Spinal cord (tissue), 10 donors: ENCODE measurements around the gene GRK6. TPM values are rescaled to one million over a fixed set of nuclear protein-coding genes. Genes with fewer than 3 reads are reported as not detected.

Source experiments
- DNase-seq, 6 donors: peaks; one replicate each; pipeline versions ENCODE4 v3.0.0 to v3.0.0-alpha.2; 2013 to 2015; ENCODE audit warnings: low spot score in 6 of 6, low read depth in 4 of 6
- H3K27ac ChIP-seq: one replicate; pipeline ENCODE4 v1.5.1; 2013; ENCODE audit warnings: low read depth, low read length, control low read depth
- H3K27me3 ChIP-seq: one replicate; pipeline ENCODE4 v1.6.1; 2013; ENCODE audit warnings: low read length; ENCODE audit not compliant: control insufficient read depth, insufficient read depth
- H3K36me3 ChIP-seq: one replicate; pipeline ENCODE4 v1.6.1; 2013; ENCODE audit warnings: low read length; ENCODE audit not compliant: control insufficient read depth, insufficient read depth
- H3K4me1 ChIP-seq: one replicate; pipeline ENCODE4 v1.6.1; 2013; ENCODE audit warnings: low read length; ENCODE audit not compliant: control insufficient read depth, insufficient read depth
- H3K4me3 ChIP-seq: one replicate; pipeline ENCODE4 v1.5.1; 2013; ENCODE audit warnings: low read depth, low read length, control low read depth
- H3K9me3 ChIP-seq: one replicate; pipeline ENCODE4 v1.6.1; 2013; ENCODE audit warnings: low read length; ENCODE audit not compliant: control insufficient read depth, insufficient read depth
- WGBS: methylation state at CpG from one replicate; pipeline ENCODE4 v1.1.5; 2013; ENCODE audit warnings: missing lambda C conversion rate; ENCODE audit not compliant: insufficient coverage; 5-methylcytosine and 5-hydroxymethylcytosine counted together
- polyA plus RNA-seq, 2 donors: library from polyadenylated mRNA; unstranded; fragments of 120-200 nt; gene quantifications; one replicate each; pipeline ENCODE4 v1.2.1, GENCODE V29; 2013; ENCODE audit not compliant: insufficient read length in 2 of 2
- total RNA-seq, 2 donors: library from RNA; depleted of rRNA in 1 of 2; stranded (reverse); fragments of 120-200 nt in 1 of 2; fragments of >200 nt in 1 of 2; gene quantifications; one replicate each; pipeline versions ENCODE4 v1.2.3 to v1.2.4, GENCODE V29; 2013 to 2014
- donor health status: healthy.

Gene GRK6
- total and polyA plus RNA-seq, 4 donors = 16.7 to 42.4 (median 32.2) TPM

- peak in 2 of 6 donors; percentile 75 to 86 for DNase-seq
- no peak overlapping the region for H3K4me3 ChIP-seq
- WGBS = 40% methylated on average over 14 of the region's 17 CpGs
- peak overlapping the region; percentile 43 for H3K27ac ChIP-seq
- H3K9me3 ChIP-seq = no peaks in the 10 kb centered on the region
- H3K27me3 ChIP-seq = no peaks in the 10 kb centered on the region
- peaks cover 42% of the 10 kb centered on the region for H3K36me3 ChIP-seq
- H3K4me1 ChIP-seq = peaks cover 89% of the 10 kb centered on the region
Observed at GRCh38 chr5:177452688-177453638, 26.5 kb downstream of the GRK6 start.

GRCh38 chr5:177453852-177454396 lies 27.4 kb downstream of the GRK6 start:
- peak in 2 of 6 donors; percentile 69 to 74 for DNase-seq
- peak overlapping the region; percentile 61 for H3K27ac ChIP-seq
- peaks cover 89% of the 10 kb centered on the region for H3K4me1 ChIP-seq

GRCh38 chr5:177454397-177455035 lies 28.0 kb downstream of the GRK6 start:
- Histone ChIP-seq H3K9me3 (no peaks in the 10 kb centered on the region), H3K27me3 (no peaks in the 10 kb centered on the region), H3K36me3 (peaks cover 52% of the 10 kb centered on the region), H3K4me1 (peaks cover 89% of the 10 kb centered on the region), H3K4me3 (peak overlapping the region; percentile 45), H3K27ac (peak overlapping the region; percentile 61)
- under 1% methylated on average over 84 of the region's 84 CpGs for WGBS
- DNase-seq = peak in 3 of 6 donors; percentile 83 to 96 (median 95)

More at GRCh38 chr5:177453852-177454396, 27.4 kb downstream of the GRK6 start:
- H3K9me3 ChIP-seq = no peaks in the 10 kb centered on the region
- WGBS = 3% methylated on average over 25 of the region's 31 CpGs
- H3K4me3 ChIP-seq = peak overlapping the region; percentile 45
- H3K27me3 ChIP-seq = no peaks in the 10 kb centered on the region
- H3K36me3 ChIP-seq = peaks cover 51% of the 10 kb centered on the region

- H3K36me3 ChIP-seq = peaks cover 52% of the 10 kb centered on the region
- H3K27me3 ChIP-seq = no peaks in the 10 kb centered on the region
- under 1% methylated on average over 80 of the region's 80 CpGs for WGBS
- peak overlapping the region; percentile 61 for H3K27ac ChIP-seq
- DNase-seq = peak in 2 of 6 donors; percentile 93 to 96
- H3K4me3 ChIP-seq = peak overlapping the region; percentile 48
- H3K4me1 ChIP-seq = peaks cover 89% of the 10 kb centered on the region
- H3K9me3 ChIP-seq = no peaks in the 10 kb centered on the region
Observed at GRCh38 chr5:177455036-177455660, 28.7 kb downstream of the GRK6 start.

GRCh38 chr5:177455661-177456590 lies 29.4 kb downstream of the GRK6 start:
- Histone ChIP-seq H3K36me3 (peaks cover 54% of the 10 kb centered on the region), H3K27me3 (no peaks in the 10 kb centered on the region), H3K4me1 (peaks cover 83% of the 10 kb centered on the region), H3K9me3 (no peaks in the 10 kb centered on the region), H3K27ac (peak overlapping the region; percentile 61), H3K4me3 (peak overlapping the region; percentile 48)
- WGBS = 2% methylated on average over 67 of the region's 76 CpGs
- DNase-seq = peak in 5 of 6 donors; percentile 82 to 97 (median 88)

- H3K27ac ChIP-seq = peak overlapping the region; percentile 69
- H3K36me3 ChIP-seq = peaks cover 57% of the 10 kb centered on the region
- 50% methylated on average over 7 of the region's 12 CpGs for WGBS
- H3K4me3 ChIP-seq = no peak overlapping the region
- peaks cover 79% of the 10 kb centered on the region for H3K4me1 ChIP-seq
- H3K27me3 ChIP-seq = no peaks in the 10 kb centered on the region
- H3K9me3 ChIP-seq = no peaks in the 10 kb centered on the region
- peak in 1 of 6 donors; percentile 38 for DNase-seq
Observed at GRCh38 chr5:177456591-177456964, 30.1 kb downstream of the GRK6 start.

GRCh38 chr5:177456976-177457851 lies 30.7 kb downstream of the GRK6 start:
- DNase-seq = peak in 5 of 6 donors; percentile 82 to 98 (median 91)
- no peaks in the 10 kb centered on the region for H3K27me3 ChIP-seq
- H3K36me3 ChIP-seq = peaks cover 63% of the 10 kb centered on the region
- no peak overlapping the region for H3K4me3 ChIP-seq
- peak overlapping the region; percentile 69 for H3K27ac ChIP-seq
- peaks cover 76% of the 10 kb centered on the region for H3K4me1 ChIP-seq
- 32% methylated on average over 10 of the region's 24 CpGs for WGBS
- no peaks in the 10 kb centered on the region for H3K9me3 ChIP-seq
